ENCODE measurements around the gene PLS1. TPM values are rescaled to one million over a fixed set of nuclear protein-coding genes. Genes with fewer than 3 reads are reported as not detected.
"Not testable (repeated sequence)": the region's sequence is repeated elsewhere in the genome, so short reads cannot be mapped to it uniquely, and the experiment has no call there.

The PLS1 gene
- total and polyA plus RNA-seq, 2 of the 8 experiments (the other 6 are each of a cell fraction or from before 2014, with no cell fraction given) = 18.7 to 44.7 TPM

GRCh38 chr3:142603386-142603705 is 7.2 kb downstream of the PLS1 start:
- H3K56ac ChIP-seq (replicated peaks; ENCODE audit: insufficient read length, low read depth, low read length); H3K4ac ChIP-seq (replicated peaks; ENCODE audit: insufficient read length, low read depth, low read length); H3K79me2 ChIP-seq (ENCODE audit: control insufficient read depth in 1 of 2, insufficient read depth in 2 of 2, low read length in 2 of 2); H2BK12ac ChIP-seq (ENCODE audit: low read depth, low read length); H2BK5ac ChIP-seq (ENCODE audit: low read depth, low read length); FAIRE-seq; H4K8ac ChIP-seq (ENCODE audit: extremely low read depth, insufficient read depth, low read length); H3K23me2 ChIP-seq (ENCODE audit: low read depth, low read length); H2BK120ac ChIP-seq (replicated peaks; ENCODE audit: low read depth, low read length); H3K79me1 ChIP-seq (ENCODE audit: low read depth, low read length); H4K91ac ChIP-seq (replicated peaks; ENCODE audit: insufficient read length, low read length); H3K4me1 ChIP-seq (replicated peaks in 1 of 4; ENCODE audit: control insufficient read depth in 3 of 4, insufficient read depth in 4 of 4, low read length in 3 of 4); H3K36me3 ChIP-seq (ENCODE audit: control insufficient read depth in 2 of 4, insufficient read depth in 4 of 4, low read length in 3 of 4); H2BK20ac ChIP-seq (ENCODE audit: low read length); H3K27ac ChIP-seq (ENCODE audit: low read depth, low read length); POLR2A ChIA-PET (ENCODE audit: partially characterized antibody); H3K14ac ChIP-seq (ENCODE audit: insufficient read length); H4K20me1 ChIP-seq (replicated peaks in 1 of 2; ENCODE audit: control insufficient read depth in 1 of 2, insufficient read depth in 2 of 2, low read length in 2 of 2); H2BK15ac ChIP-seq (ENCODE audit: low read length); H3K27me3 ChIP-seq (replicated peaks in 1 of 4; ENCODE audit: control insufficient read depth in 3 of 4, extremely low read depth in 1 of 4, insufficient read depth in 3 of 4, low read length in 3 of 4); H3K9me3 ChIP-seq (ENCODE audit: insufficient read depth in 2 of 2, low read depth in 1 of 2, low read length in 1 of 2); H3K23ac ChIP-seq (ENCODE audit: insufficient read length); H3K4me3 ChIP-seq (ENCODE audit: extremely low read depth in 1 of 4, insufficient read depth in 2 of 4, low read depth in 3 of 4, low read length in 4 of 4); H3K18ac ChIP-seq (ENCODE audit: extremely low read depth, low read length); H4K5ac ChIP-seq (ENCODE audit: insufficient read length, low read depth, low read length); DNase-seq (ENCODE audit: low read depth in 1 of 2, low spot score in 2 of 2); H3K9ac ChIP-seq (replicated peaks in 1 of 4; ENCODE audit: extremely low read depth in 1 of 4, low read depth in 3 of 4, low read length in 3 of 4); H2AFZ ChIP-seq (ENCODE audit: low read length); H3K4me2 ChIP-seq (ENCODE audit: insufficient read depth in 1 of 2, low read depth in 2 of 2, low read length in 2 of 2); H2AK5ac ChIP-seq (ENCODE audit: low read depth, low read length): not testable (repeated sequence)
- WGBS, 2 experiments (ENCODE audit: extremely low coverage in 1 of 2, insufficient coverage in 1 of 2, insufficient read length in 1 of 2, insufficient replicate concordance in 2 of 2, low coverage in 1 of 2, low lambda C conversion rate in 2 of 2, missing lambda C conversion rate in 1 of 2) = 86% methylated on average over 7 of the region's 7 CpGs; no CpG with 5 or more reads in 1 of the 2 experiments
- CTCF ChIA-PET (ENCODE audit: partially characterized antibody) = interaction anchor here (0.8 to 1.5 kb wide), 4 partner anchors 11 to 391 kb away, joined by 3 to 4 read pairs (median 4); no protein-coding TSS in a partner anchor
